ENCODE measurements around the gene SLC24A3.

DNA sequence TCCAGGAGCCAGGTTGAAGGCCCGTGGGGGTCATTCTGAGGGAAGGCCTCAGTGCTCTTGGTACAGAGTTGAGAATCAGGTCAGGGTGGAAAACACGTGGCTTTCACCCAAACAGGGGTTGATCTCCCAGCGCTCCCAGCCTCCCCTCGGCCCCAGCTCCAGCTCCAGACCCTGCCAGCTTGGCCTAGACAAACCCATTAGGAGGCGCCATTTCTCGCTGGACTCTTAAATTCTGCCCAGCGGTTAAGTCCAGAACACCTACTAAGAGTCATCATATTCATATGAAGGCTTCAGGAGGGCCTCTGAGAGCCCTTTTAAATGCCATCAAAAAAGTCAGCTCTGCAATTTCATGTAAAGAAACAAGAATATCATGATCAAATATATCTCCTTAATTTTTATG, 387.6 kb downstream of the SLC24A3 start:
- TF ChIP-seq, protein P1, sequence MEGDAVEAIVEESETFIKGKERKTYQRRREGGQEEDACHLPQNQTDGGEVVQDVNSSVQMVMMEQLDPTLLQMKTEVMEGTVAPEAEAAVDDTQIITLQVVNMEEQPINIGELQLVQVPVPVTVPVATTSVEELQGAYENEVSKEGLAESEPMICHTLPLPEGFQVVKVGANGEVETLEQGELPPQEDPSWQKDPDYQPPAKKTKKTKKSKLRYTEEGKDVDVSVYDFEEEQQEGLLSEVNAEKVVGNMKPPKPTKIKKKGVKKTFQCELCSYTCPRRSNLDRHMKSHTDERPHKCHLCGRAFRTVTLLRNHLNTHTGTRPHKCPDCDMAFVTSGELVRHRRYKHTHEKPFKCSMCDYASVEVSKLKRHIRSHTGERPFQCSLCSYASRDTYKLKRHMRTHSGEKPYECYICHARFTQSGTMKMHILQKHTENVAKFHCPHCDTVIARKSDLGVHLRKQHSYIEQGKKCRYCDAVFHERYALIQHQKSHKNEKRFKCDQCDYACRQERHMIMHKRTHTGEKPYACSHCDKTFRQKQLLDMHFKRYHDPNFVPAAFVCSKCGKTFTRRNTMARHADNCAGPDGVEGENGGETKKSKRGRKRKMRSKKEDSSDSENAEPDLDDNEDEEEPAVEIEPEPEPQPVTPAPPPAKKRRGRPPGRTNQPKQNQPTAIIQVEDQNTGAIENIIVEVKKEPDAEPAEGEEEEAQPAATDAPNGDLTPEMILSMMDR (IDR thresholded peaks at IDR 0.05): no peak
- TF ChIP-seq POLR2AphosphoS5 (IDR thresholded peaks at IDR 0.05) (no peak), POLR2A (IDR thresholded peaks at IDR 0.05) (no peak)

All from breast epithelium (tissue), 3 donors.